Omental fat pad (tissue), 4 donors: ENCODE results near the gene GXYLT1. TPM values are rescaled to one million over a fixed set of nuclear protein-coding genes. Genes with fewer than 3 reads are reported as not detected.

Source experiments
- ATAC-seq: fragments of 150-250 bp; one replicate; pipeline ENCODE4 v1.9.1; 2016; ENCODE audit warnings: mild to moderate bottlenecking, moderate library complexity; ENCODE audit not compliant: low FRiP score
- DNase-seq: peaks from one replicate; pipeline ENCODE4 v3.0.0-alpha.2; 2019; ENCODE audit warnings: low spot score
- total RNA-seq, 4 donors: library from RNA; depleted of rRNA; stranded (reverse); fragments of >200 nt; gene quantifications; one replicate each; pipeline ENCODE4 v1.1.0, GENCODE V29; 2016
- TF ChIP-seq, protein P1 (sequence below), 3 donors: fragments of 450-650 bp; IDR thresholded peaks; one replicate each; pipeline ENCODE4 v1.5.1; 2016 to 2017; ENCODE audit warnings: antibody characterized with exemption in 3 of 3, mild to moderate bottlenecking in 3 of 3, moderate library complexity in 2 of 3

GXYLT1 gene
- total RNA-seq, 4 donors from 2014 or later = 10.3 to 19.1 (median 13.8) TPM

DNA sequence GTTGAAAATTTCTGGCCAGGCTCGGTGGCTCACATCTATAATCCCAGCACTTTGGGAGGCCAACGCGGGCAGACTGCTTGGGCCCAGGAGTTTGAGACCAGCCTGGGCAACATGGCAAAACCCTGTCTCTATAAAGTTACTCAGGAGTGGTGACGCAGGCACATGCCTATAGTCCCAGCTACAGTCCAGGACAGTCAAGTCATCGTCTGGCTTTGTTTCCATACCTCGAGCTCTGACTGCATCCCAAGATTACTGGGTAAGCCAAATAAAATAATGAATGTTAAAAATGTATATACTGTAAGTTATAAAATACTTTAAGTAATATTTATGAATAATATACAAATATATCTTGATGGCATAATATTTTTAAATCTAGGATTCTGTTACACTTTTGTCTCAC is 23.0 kb upstream of the GXYLT1 start:
- TF ChIP-seq, protein P1, sequence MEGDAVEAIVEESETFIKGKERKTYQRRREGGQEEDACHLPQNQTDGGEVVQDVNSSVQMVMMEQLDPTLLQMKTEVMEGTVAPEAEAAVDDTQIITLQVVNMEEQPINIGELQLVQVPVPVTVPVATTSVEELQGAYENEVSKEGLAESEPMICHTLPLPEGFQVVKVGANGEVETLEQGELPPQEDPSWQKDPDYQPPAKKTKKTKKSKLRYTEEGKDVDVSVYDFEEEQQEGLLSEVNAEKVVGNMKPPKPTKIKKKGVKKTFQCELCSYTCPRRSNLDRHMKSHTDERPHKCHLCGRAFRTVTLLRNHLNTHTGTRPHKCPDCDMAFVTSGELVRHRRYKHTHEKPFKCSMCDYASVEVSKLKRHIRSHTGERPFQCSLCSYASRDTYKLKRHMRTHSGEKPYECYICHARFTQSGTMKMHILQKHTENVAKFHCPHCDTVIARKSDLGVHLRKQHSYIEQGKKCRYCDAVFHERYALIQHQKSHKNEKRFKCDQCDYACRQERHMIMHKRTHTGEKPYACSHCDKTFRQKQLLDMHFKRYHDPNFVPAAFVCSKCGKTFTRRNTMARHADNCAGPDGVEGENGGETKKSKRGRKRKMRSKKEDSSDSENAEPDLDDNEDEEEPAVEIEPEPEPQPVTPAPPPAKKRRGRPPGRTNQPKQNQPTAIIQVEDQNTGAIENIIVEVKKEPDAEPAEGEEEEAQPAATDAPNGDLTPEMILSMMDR (IDR thresholded peaks at IDR 0.05) = no peak
- ATAC-seq = no peak
- no peak for DNase-seq

DNA sequence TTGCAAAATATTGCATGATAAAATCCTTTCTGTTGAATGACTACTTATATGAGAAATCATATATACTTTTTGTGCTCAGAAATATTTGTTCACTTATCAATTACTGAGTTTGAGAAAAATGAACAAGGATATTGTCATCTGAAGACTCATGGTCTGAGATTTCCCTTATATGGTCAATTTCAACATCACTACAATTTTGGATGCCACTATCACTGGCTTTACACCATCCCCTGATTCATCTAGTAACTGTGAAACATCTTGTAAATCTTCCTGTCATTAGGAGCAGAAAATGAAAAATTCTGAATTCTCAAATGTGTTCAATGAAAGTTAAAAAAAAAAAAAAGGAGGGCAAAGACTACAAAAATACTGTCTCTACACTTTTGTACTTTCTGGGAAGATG is 21.8 kb upstream of the GXYLT1 start:
- TF ChIP-seq, protein P1 (IDR thresholded peaks at IDR 0.05) = no peak
- ATAC-seq (no peak), DNase-seq (no peak)

DNA sequence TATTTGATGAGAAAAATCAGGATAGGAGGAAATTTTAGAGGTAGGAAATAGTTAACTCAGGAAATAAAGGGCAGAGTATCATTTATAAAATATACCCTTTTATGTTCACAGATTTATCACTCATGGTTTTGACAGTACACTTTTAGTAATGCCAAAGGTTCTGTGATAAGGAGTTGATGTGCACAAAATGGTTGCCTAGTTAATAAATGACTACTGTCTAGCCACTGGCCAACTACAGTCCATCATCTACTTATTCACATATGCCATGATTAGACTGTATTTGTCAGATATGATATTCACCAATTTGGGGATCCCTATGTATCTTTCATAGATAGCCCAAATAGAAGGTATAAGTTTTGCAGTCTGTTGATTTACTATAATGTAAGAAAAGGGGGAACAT is 19.2 kb upstream of the GXYLT1 start:
- TF ChIP-seq, protein P1 (IDR thresholded peaks at IDR 0.05) = no peak
- ATAC-seq (no peak), DNase-seq (no peak)

DNA sequence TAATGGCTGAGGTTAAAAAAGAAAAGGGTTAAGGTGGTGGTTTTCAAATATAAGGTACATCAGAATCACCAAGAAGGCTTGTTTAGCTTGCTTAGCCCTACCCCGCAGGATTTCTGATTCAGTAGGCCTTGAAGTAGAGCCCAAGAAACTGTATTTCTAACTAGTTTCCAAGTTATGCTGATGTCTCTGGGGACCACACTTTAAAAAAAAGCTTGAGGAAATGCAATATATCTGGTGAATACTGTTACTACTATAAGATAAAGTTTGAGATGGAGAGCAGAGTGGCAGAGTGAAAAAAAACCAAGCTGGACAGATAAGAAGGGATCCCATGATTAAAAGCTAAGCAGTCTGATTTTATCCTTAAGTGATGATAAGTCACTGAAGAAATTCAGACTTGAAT is 18.3 kb upstream of the GXYLT1 start:
- TF ChIP-seq, protein P1 (IDR thresholded peaks at IDR 0.05) = no peak
- DNase-seq = no peak
- ATAC-seq = no peak

DNA sequence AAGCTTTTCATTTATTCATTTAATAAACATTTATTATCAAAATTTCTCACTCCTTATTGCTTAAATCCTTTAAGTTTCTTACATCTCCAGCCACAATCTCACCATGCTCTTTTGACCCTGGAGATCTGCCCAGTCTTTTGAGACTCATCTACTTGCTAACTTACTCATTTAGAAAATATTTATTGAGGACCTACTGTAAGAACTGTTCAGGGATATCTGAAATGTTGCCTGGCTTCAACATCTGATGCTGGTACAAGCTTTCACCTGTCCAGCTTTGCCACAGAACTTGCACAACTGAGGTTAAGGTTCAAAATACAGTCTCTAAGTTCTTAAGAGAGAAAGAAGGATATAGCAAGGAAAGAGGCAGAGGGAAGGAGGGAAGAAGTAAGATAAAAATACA is 17.5 kb upstream of the GXYLT1 start:
- no peak for DNase-seq
- TF ChIP-seq, protein P1 (IDR thresholded peaks at IDR 0.05) = no peak
- no peak for ATAC-seq

DNA sequence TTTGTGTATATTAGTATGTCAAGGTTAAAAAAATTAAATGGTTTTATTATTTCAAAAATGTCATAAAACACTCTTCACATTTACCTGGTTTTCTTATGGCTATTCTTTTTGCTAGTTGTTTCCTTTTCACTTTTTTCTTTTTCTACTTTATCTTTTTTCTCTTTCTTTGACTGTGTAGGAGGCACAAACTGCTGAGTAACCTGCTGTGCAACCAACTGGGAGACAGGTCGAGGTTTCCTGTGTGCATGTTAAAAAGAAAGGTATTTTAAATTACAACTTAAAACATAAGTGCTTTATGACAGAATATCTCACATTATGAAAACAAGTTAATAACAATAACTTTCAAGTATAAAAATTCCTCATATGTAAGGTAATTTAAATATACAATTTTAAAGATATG is 16.9 kb upstream of the GXYLT1 start:
- ATAC-seq (no peak), DNase-seq (no peak)
- TF ChIP-seq, protein P1 (IDR thresholded peaks at IDR 0.05) = no peak

DNA sequence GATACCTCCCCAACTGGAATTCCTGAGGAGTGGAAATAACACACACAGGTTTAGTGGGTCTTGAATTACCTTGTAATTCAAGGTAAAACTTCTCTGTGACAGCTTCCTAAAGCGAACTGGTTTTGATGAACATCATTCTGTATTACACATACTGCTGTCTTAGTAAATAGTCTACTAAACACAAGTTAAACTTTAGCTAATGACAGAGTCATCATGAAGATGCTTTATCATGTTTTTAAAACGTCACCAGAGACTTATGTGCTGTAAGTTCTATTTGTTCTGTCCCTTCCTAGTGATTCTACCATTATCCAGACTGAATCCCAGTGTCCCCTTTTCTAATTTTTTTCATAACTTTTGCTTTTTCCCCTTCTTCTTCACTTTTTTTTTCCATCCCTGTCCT is 11.6 kb upstream of the GXYLT1 start:
- DNase-seq = no peak
- no peak for ATAC-seq
- TF ChIP-seq, protein P1 (IDR thresholded peaks at IDR 0.05) = no peak
